Omental fat pad (tissue), 4 donors: ENCODE measurements around the gene ALKBH6. TPM values are rescaled to one million over a fixed set of nuclear protein-coding genes. Genes with fewer than 3 reads are reported as not detected.
A peak's percentile ranks its signal among the peaks of the same experiment; 100 is the strongest.

Source experiments
- ATAC-seq: fragments of 150-250 bp; one replicate; pipeline ENCODE4 v1.9.1; 2016; ENCODE audit warnings: mild to moderate bottlenecking, moderate library complexity; ENCODE audit not compliant: low FRiP score
- DNase-seq: peaks from one replicate; pipeline ENCODE4 v3.0.0-alpha.2; 2019; ENCODE audit warnings: low spot score
- CTCF ChIP-seq, 3 donors: fragments of 450-650 bp; IDR thresholded peaks; one replicate each; pipeline ENCODE4 v1.5.1; 2016 to 2017; ENCODE audit warnings: antibody characterized with exemption in 3 of 3, mild to moderate bottlenecking in 3 of 3, moderate library complexity in 2 of 3
- total RNA-seq, 4 donors: library from RNA; depleted of rRNA; stranded (reverse); fragments of >200 nt; gene quantifications; one replicate each; pipeline ENCODE4 v1.1.0, GENCODE V29; 2016

The ALKBH6 gene
- total RNA-seq, 4 donors from 2014 or later: 13.6 to 21.8 (median 16.1) TPM

DNA sequence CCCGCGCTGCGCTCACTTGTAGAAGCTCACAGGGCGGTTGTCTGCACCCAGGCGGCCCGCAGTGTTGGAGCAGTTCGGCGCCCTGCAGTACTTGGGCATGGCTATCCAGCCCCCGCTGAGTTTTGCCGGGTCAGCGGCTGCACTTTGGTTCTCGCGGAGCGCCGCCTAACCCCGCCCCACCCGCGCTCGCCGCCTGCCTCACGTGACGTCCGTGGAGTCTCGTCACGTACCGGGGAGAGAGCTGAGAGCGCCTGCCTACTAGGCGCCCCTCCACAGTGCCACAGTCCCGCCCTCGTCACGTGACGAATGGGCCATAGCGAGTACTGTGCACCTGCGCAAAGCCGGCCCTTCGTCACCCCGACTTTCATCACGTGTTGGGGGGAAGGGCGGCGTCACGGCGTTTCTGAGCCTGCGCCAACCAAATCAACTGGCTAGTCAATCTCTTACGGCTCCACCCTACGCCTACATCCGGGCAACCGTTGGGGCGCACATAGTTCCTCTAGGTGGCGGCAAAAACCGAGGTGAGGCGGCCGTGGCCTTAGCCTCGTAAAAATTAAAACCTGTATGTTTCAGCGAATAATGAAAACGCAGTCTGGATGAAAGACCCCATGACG is 40.2 kb upstream of the ALKBH6 start, which contains the start of gene THAP8:
THAP8 (minus strand) TSS at position 167 of the 614 bp plus-strand sequence; CDS start at position 99, 68 bp downstream.
- TF ChIP-seq CTCF (IDR thresholded peaks at IDR 0.05): no peak
- peak; percentile 99 for ATAC-seq

GRCh38 chr19:36051637-36052036 is 37.6 kb upstream of the ALKBH6 start:
- no peak for DNase-seq
- TF ChIP-seq CTCF (IDR thresholded peaks at IDR 0.05): no peak
- no peak for ATAC-seq

More for the DNA sequence above, 40.2 kb upstream of the ALKBH6 start, which contains the start of gene THAP8:
- peak; percentile 99 for DNase-seq

DNA sequence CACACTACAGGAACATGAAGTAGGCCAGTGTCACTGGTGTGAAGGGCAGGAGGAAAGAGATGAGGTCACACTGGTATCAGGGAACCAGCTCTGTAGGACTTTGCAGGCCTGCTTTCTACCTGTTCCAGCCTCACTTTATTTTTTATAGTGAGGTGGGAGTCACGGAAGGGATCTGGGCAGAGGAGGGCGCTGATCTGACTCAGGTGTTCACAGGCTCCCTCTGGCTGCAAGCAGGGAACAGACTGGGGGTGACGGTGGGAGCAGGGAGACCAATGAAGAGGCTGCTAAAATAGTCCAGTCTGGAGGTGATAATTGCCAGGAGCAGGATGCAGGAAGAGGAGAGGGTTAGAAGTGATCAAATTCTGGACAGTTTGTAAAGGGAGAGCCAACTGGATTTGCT is 37.2 kb upstream of the ALKBH6 start:
- TF ChIP-seq CTCF (IDR thresholded peaks at IDR 0.05): no peak
- DNase-seq (no peak), ATAC-seq (no peak)

GRCh38 chr19:36049080-36049698 is 35.2 kb upstream of the ALKBH6 start:
- ATAC-seq (no peak), DNase-seq (no peak)
- TF ChIP-seq CTCF (IDR thresholded peaks at IDR 0.05): no peak

- TF ChIP-seq CTCF (IDR thresholded peaks at IDR 0.05): no peak
- DNase-seq (no peak), ATAC-seq (no peak)
These were observed 33.8 kb upstream of the ALKBH6 start for GRCh38 chr19:36047835-36048234.

DNA sequence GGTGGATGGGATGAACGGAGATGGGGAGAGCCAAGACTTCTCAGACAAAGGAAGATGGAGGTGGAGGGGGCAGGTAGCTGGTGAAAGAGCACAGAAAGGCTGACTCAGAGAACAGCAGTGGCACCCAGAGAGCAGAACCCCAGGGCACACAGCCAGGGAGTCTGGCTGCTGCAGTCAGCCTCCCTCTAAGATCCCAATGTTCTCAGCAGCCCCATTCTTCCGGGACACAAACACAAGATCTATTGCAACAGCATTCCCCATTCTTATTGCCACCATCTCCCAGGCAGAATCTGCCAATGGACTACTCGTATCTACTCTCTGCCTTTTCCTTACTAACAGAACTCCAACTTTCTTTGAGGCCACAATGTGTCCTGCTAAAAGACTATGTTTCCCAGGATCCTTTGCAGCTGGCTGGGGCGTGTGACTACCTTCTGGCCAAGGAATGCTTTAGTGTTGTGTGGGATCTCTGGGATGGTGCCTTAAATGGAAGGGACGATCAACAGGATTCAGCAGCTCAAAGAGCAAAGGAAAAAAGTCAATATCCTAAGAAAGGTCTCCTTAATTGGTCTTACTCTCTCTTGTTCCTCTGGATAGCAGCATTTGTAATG is 32.5 kb upstream of the ALKBH6 start:
- ATAC-seq (no peak), DNase-seq (no peak)
- no peak for TF ChIP-seq CTCF (IDR thresholded peaks at IDR 0.05)
